ENCODE data around the gene LAMTOR5.
"Not testable (repeated sequence)": the region's sequence is repeated elsewhere in the genome, so short reads cannot be mapped to it uniquely, and the experiment has no call there.

The LAMTOR5 gene

GRCh38 chr1:110418729-110419128, 11.2 kb upstream of the LAMTOR5 start:
- no peak for ATAC-seq

GRCh38 chr1:110413045-110413444, 5.6 kb upstream of the LAMTOR5 start:
- not testable (repeated sequence) for ATAC-seq

More at GRCh38 chr1:110418729-110419128, 11.2 kb upstream of the LAMTOR5 start:
- TF ChIP-seq ZFP3 (CRISPR knock-in tag; IDR thresholded peaks at IDR 0.05) (no peak), TSHZ2 (CRISPR knock-in tag; IDR thresholded peaks at IDR 0.05) (no peak), CSRNP3 (CRISPR knock-in tag; IDR thresholded peaks at IDR 0.05) (no peak), ZNF70 (CRISPR knock-in tag; IDR thresholded peaks at IDR 0.05) (no peak), TOX (CRISPR knock-in tag; IDR thresholded peaks at IDR 0.05; ENCODE audit: borderline replicate concordance) (no peak), RARB (CRISPR knock-in tag; IDR thresholded peaks at IDR 0.05) (no peak), ZNF565 (CRISPR knock-in tag; conservative IDR thresholded peaks at IDR 0.05; ENCODE audit: low read depth) (no peak), ZNF8 (CRISPR knock-in tag; IDR thresholded peaks at IDR 0.05) (no peak), ISL1 (CRISPR knock-in tag; IDR thresholded peaks at IDR 0.05) (no peak), POU6F1 (CRISPR knock-in tag; IDR thresholded peaks at IDR 0.05; ENCODE audit: borderline replicate concordance, low read depth) (no peak), PATZ1 (CRISPR knock-in tag; IDR thresholded peaks at IDR 0.05; ENCODE audit: borderline replicate concordance) (no peak), ARNTL (CRISPR knock-in tag; IDR thresholded peaks at IDR 0.05; ENCODE audit: borderline replicate concordance, low read depth) (no peak), ESRRG (CRISPR knock-in tag; IDR thresholded peaks at IDR 0.05) (no peak), SNAI2 (CRISPR knock-in tag; IDR thresholded peaks at IDR 0.05) (no peak), PPARA (CRISPR knock-in tag; IDR thresholded peaks at IDR 0.05; ENCODE audit: borderline replicate concordance) (no peak), CREB5 (CRISPR knock-in tag; IDR thresholded peaks at IDR 0.05; ENCODE audit: low read depth) (no peak), GLIS3 (CRISPR knock-in tag; IDR thresholded peaks at IDR 0.05) (no peak), OSR1 (CRISPR knock-in tag; IDR thresholded peaks at IDR 0.05) (no peak), CSDC2 (CRISPR knock-in tag; IDR thresholded peaks at IDR 0.05) (no peak)

GRCh38 chr1:110412576-110412975, 5.1 kb upstream of the LAMTOR5 start:
- ATAC-seq = peak; percentile 88
- TF ChIP-seq CSDC2 (CRISPR knock-in tag; IDR thresholded peaks at IDR 0.05) (no peak), CSRNP3 (CRISPR knock-in tag; IDR thresholded peaks at IDR 0.05) (no peak), POU6F1 (CRISPR knock-in tag; IDR thresholded peaks at IDR 0.05; ENCODE audit: borderline replicate concordance, low read depth) (no peak), RARB (CRISPR knock-in tag; IDR thresholded peaks at IDR 0.05) (no peak), TOX (CRISPR knock-in tag; IDR thresholded peaks at IDR 0.05; ENCODE audit: borderline replicate concordance) (no peak), ZFP3 (CRISPR knock-in tag; IDR thresholded peaks at IDR 0.05) (no peak), ZNF565 (CRISPR knock-in tag; conservative IDR thresholded peaks at IDR 0.05; ENCODE audit: low read depth) (no peak), ARNTL (CRISPR knock-in tag; IDR thresholded peaks at IDR 0.05; ENCODE audit: borderline replicate concordance, low read depth) (no peak), TSHZ2 (CRISPR knock-in tag; IDR thresholded peaks at IDR 0.05) (no peak), PATZ1 (CRISPR knock-in tag; IDR thresholded peaks at IDR 0.05; ENCODE audit: borderline replicate concordance) (no peak), GLIS3 (CRISPR knock-in tag; IDR thresholded peaks at IDR 0.05) (no peak)

Data from SK-N-SH treated with all-trans-retinoic acid at 6 μM for 48 hours (cell line).